Activated CD8-positive, alpha-beta T cell treated with anti-CD3 and anti-CD28 coated beads for 36 hours (primary cell): ENCODE data around the gene HIGD1B. TPM values are rescaled to one million over a fixed set of nuclear protein-coding genes. Genes with fewer than 3 reads are reported as not detected.

Experiments used
- ATAC-seq: fragments of 200-7000 bp; cut with Tn5 transposase; one replicate; pipeline ENCODE4 v1.10.0; 2021; ENCODE audit warnings: mild to moderate bottlenecking, moderate library complexity
- CTCF ChIA-PET: fragments of 350-600 bp; sonication (Branson Sonifier 250); formaldehyde crosslinking; loops from one replicate; lab custom pipeline; 2021; ENCODE audit warnings: antibody characterized with exemption; lab: Charles Lee
- POLR2A ChIA-PET: fragments of 350-600 bp; sonication (Branson Sonifier 250); formaldehyde crosslinking; loops from one replicate; lab custom pipeline; 2021; ENCODE audit warnings: antibody characterized with exemption; lab: Charles Lee
- DNase-seq: peaks from one replicate; pipeline ENCODE4 v3.0.0-alpha.2; 2020
- H3K27ac Mint-ChIP-seq: one replicate; pipeline ENCODE4 v1.8.0; 2021; ENCODE audit warnings: mild to moderate bottlenecking, mixed read lengths
- H3K27me3 Mint-ChIP-seq: one replicate; pipeline ENCODE4 v1.8.0; 2021; ENCODE audit warnings: mixed read lengths
- H3K36me3 Mint-ChIP-seq: one replicate; pipeline ENCODE4 v1.8.0; 2021; ENCODE audit warnings: low read depth, mixed read lengths
- H3K4me1 Mint-ChIP-seq: one replicate; pipeline ENCODE4 v1.8.0; 2021; ENCODE audit warnings: low read depth, mixed read lengths
- H3K4me3 Mint-ChIP-seq: one replicate; pipeline ENCODE4 v1.8.0; 2021; ENCODE audit warnings: mild to moderate bottlenecking, moderate library complexity, mixed read lengths
- H3K9me3 Mint-ChIP-seq: one replicate; pipeline ENCODE4 v1.8.0; 2021; ENCODE audit warnings: mixed read lengths
- intact Hi-C: fragments of 100-400 bp; cut with micrococcal nuclease; formaldehyde crosslinking; loops from one replicate; pipeline ENCODE4 v1.10.0; 2022
- total RNA-seq, 2 experiments: library from RNA; stranded (reverse); gene quantifications; one replicate each; pipeline ENCODE4 v1.2.3, GENCODE V29; 2021
- TF ChIP-seq, protein P1 (sequence below): fragments of 200-600 bp; IDR thresholded peaks from one replicate; pipeline ENCODE4 v1.8.0; 2022; ENCODE audit warnings: antibody characterized with exemption, mild to moderate bottlenecking

The HIGD1B gene
- total RNA-seq, 2 experiments from 2014 or later = not detected

DNA sequence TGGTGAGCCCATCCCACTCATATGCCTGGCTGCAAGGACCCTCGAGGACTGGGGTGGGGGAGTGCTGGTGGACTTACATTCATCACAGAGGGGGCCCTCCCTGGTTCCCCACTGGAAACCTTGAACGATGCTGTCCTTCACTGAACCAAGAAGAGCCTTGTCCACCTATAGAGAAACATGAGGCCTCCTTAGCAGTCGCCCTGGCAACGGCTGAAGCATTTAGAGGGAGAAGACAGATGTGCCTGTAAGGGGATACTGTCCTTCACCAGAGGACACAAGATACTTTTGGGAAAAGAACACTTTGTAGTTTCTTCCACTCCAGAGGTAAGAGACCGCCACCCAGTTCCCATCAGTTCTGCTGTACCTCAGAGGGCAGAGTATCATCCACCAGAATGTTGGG is 6.5 kb downstream of the HIGD1B start:
- no peaks in the 10 kb centered on the region for H3K4me1 Mint-ChIP-seq
- CTCF ChIA-PET = interaction anchor here (1.2 kb wide), 1 partner anchor 12 kb away, joined by 3 read pairs; no protein-coding TSS in a partner anchor
- POLR2A ChIA-PET = no interaction called here
- no peak for DNase-seq
- intact Hi-C loops = no loop called here
- TF ChIP-seq, protein P1, sequence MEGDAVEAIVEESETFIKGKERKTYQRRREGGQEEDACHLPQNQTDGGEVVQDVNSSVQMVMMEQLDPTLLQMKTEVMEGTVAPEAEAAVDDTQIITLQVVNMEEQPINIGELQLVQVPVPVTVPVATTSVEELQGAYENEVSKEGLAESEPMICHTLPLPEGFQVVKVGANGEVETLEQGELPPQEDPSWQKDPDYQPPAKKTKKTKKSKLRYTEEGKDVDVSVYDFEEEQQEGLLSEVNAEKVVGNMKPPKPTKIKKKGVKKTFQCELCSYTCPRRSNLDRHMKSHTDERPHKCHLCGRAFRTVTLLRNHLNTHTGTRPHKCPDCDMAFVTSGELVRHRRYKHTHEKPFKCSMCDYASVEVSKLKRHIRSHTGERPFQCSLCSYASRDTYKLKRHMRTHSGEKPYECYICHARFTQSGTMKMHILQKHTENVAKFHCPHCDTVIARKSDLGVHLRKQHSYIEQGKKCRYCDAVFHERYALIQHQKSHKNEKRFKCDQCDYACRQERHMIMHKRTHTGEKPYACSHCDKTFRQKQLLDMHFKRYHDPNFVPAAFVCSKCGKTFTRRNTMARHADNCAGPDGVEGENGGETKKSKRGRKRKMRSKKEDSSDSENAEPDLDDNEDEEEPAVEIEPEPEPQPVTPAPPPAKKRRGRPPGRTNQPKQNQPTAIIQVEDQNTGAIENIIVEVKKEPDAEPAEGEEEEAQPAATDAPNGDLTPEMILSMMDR = no peak
- no peak for ATAC-seq
- H3K9me3 Mint-ChIP-seq = no peaks in the 10 kb centered on the region
- H3K27me3 Mint-ChIP-seq = no peaks in the 10 kb centered on the region
- H3K27ac Mint-ChIP-seq = no peak overlapping the region
- H3K36me3 Mint-ChIP-seq = peaks cover 47% of the 10 kb centered on the region
- no peak overlapping the region for H3K4me3 Mint-ChIP-seq

DNA sequence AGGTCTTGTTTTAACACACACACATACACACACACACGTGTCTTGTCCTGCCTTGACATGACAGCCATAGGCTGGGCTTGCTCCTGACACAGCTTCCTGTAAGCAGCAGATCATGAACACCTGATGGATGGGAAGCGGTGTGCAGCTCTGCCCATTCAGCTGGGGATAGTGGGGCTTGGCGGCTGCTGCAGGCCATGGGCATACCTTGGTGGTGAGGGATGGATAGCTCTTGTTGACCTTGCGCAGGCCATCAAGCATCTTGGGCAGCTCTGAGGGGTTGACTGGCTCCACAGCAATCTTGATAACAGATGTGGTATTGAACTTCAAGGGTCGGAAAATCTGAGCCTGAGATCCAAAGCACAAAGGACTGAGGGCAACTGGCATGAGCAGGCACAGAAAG is 12.0 kb downstream of the HIGD1B start:
- DNase-seq (no peak), ATAC-seq (no peak)
- no peak overlapping the region for H3K27ac Mint-ChIP-seq
- H3K36me3 Mint-ChIP-seq = peaks cover 47% of the 10 kb centered on the region
- H3K27me3 Mint-ChIP-seq = no peaks in the 10 kb centered on the region
- no peaks in the 10 kb centered on the region for H3K4me1 Mint-ChIP-seq
- POLR2A ChIA-PET = no interaction called here
- TF ChIP-seq, protein P1 = no peak
- no peaks in the 10 kb centered on the region for H3K9me3 Mint-ChIP-seq
- intact Hi-C loops = no loop called here
- H3K4me3 Mint-ChIP-seq = no peak overlapping the region
- CTCF ChIA-PET = interaction anchor here (1.3 kb wide), 1 partner anchor 78 kb away, joined by 3 read pairs; no protein-coding TSS in a partner anchor

DNA sequence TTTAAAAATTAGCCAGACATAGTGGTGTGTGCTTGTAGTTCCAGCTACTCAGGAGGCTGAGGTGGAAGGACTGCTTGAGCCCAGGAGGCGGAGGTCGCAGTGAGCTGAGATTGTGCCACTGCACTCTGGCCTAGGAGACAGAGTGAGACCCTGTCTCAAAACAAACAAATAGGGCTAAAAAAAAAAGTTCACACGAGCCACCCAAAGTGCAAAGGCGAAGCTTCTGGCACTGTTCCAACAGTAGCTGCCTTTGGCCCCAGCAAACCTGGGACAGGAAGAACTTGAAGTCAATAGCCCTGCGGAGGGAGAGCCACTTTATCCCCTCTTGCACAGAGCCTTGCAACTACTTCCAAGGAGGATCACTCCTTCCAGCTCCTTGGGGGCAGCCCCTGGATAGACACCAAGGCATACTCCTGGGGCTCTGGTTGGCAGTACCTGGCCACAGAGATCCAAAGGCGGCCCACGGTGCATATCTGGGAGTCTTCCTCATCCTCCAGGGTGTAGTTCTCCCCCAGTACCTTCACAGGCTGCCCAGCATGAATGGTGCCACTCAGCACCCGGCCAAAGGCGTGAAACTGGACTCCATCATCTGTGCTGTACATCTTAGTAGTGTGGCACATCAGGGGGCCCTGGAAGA is 14.7 kb downstream of the HIGD1B start:
- no peaks in the 10 kb centered on the region for H3K9me3 Mint-ChIP-seq
- POLR2A ChIA-PET = no interaction called here
- H3K4me3 Mint-ChIP-seq = no peak overlapping the region
- H3K36me3 Mint-ChIP-seq = peaks cover 36% of the 10 kb centered on the region
- ATAC-seq = no peak
- no peak overlapping the region for H3K27ac Mint-ChIP-seq
- H3K27me3 Mint-ChIP-seq = no peaks in the 10 kb centered on the region
- CTCF ChIA-PET = interaction anchor here (1.3 to 10.7 kb wide), 3 partner anchors 31 to 160 kb away, joined by 5 to 205 read pairs (median 5); no protein-coding TSS in a partner anchor
- TF ChIP-seq, protein P1 = no peak
- intact Hi-C loops = no loop called here
- no peak for DNase-seq
- no peaks in the 10 kb centered on the region for H3K4me1 Mint-ChIP-seq

DNA sequence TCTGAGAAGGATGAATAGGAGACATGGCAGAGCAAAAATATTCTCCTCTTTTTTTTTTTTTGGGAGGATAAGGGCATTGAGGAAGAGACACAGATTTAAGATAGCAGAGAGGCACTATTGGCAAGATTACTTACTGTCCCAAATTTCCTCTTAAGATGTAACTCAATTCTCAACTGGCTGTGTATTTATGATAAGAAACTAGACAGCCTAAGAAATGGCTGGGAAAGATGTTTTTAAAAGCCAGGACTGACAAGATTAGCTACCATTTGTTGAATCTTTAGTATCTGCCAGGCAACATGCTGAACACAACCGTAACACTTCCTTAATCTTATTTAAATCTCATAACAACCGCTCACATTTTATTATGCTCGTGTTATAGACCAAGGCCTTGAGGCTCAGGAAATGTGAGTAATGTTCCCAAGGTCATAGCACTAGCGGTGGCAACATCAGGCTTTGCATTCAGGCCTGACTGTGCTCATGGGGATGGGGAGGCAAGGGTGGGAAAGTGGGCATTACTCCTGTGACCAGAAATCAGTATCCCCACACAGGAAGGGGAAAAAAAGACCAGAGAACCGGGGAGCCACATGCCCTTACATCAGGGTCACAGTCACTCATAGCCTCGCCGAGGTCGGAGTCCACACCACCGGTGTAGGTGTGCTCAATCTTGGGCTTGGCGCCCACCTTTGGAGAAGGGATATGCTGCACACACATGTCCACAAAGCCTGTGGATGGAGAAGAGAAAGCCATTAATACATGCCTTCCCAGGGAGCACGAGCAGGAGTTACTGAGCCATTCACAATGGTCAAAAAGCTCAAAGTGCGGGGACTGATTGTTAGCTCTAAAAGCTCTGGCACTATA is 15.6 kb downstream of the HIGD1B start:
- ATAC-seq (no peak), DNase-seq (no peak)
- intact Hi-C loops = no loop called here
- ChIA-PET CTCF (interaction anchor here (0.7 to 10.7 kb wide), 7 partner anchors 10 to 159 kb away, joined by 3 to 205 read pairs (median 9); no protein-coding TSS in a partner anchor), POLR2A (interaction anchor here (1.7 kb wide), 1 partner anchor 83 kb away, joined by 3 read pairs; no protein-coding TSS in a partner anchor)
- H3K4me3 Mint-ChIP-seq = no peak overlapping the region
- H3K9me3 Mint-ChIP-seq = no peaks in the 10 kb centered on the region
- H3K27ac Mint-ChIP-seq = no peak overlapping the region
- TF ChIP-seq, protein P1 = no peak
- H3K4me1 Mint-ChIP-seq = no peaks in the 10 kb centered on the region
- H3K27me3 Mint-ChIP-seq = no peaks in the 10 kb centered on the region
- H3K36me3 Mint-ChIP-seq = peaks cover 41% of the 10 kb centered on the region
